ENCODE data around the gene PI4KB. TPM values are rescaled to one million over a fixed set of nuclear protein-coding genes. Genes with fewer than 3 reads are reported as not detected.
A peak's percentile ranks its signal among the peaks of the same experiment; 100 is the strongest.

PI4KB gene
- total and polyA plus RNA-seq, 9 of the 15 experiments (the other 6 are each of a cell fraction or from before 2014, with no cell fraction given), result 3.1 to 65.4 (median 45.1) TPM

DNA sequence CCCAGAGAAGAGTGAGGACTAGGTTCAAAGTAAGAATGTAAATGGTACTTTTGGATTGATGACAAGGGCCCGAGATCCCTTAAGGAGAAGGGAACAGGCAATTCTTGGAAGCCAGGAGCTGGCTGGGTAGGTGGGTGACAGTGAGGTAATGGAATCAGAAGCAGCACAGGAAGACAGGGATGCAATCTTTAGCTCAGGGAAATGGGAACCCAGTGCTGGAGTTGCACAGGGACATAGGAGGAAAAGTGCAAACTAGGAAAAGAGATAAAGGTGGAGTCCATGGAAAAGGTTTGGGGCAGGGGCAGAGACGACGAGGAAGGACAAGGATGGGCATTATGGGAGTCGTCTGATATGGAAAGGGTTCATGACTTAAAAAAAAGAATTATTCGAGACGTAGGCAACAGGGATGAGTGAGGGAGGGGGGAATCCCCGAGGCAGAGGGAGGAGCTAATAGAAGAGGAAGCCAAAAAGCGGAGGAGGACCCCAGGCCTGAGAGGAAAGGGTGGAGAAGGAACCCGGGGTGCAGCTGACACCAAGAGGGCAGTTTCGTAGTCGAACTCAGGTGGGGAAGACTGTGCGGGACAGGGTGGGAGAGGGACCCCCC, 495 bp downstream of the PI4KB start (continued):
- TF ChIP-seq, protein P1, sequence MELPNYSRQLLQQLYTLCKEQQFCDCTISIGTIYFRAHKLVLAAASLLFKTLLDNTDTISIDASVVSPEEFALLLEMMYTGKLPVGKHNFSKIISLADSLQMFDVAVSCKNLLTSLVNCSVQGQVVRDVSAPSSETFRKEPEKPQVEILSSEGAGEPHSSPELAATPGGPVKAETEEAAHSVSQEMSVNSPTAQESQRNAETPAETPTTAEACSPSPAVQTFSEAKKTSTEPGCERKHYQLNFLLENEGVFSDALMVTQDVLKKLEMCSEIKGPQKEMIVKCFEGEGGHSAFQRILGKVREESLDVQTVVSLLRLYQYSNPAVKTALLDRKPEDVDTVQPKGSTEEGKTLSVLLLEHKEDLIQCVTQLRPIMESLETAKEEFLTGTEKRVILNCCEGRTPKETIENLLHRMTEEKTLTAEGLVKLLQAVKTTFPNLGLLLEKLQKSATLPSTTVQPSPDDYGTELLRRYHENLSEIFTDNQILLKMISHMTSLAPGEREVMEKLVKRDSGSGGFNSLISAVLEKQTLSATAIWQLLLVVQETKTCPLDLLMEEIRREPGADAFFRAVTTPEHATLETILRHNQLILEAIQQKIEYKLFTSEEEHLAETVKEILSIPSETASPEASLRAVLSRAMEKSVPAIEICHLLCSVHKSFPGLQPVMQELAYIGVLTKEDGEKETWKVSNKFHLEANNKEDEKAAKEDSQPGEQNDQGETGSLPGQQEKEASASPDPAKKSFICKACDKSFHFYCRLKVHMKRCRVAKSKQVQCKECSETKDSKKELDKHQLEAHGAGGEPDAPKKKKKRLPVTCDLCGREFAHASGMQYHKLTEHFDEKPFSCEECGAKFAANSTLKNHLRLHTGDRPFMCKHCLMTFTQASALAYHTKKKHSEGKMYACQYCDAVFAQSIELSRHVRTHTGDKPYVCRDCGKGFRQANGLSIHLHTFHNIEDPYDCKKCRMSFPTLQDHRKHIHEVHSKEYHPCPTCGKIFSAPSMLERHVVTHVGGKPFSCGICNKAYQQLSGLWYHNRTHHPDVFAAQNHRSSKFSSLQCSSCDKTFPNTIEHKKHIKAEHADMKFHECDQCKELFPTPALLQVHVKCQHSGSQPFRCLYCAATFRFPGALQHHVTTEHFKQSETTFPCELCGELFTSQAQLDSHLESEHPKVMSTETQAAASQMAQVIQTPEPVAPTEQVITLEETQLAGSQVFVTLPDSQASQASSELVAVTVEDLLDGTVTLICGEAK (IDR thresholded peaks at IDR 0.05), result 0 out of 2 replicates have a peak, but pooled peaks have one; percentile 35
- TF ChIP-seq, protein P1 (CRISPR knock-in tag; IDR thresholded peaks at IDR 0.05), result no peak
- TF ChIP-seq, protein P2, sequence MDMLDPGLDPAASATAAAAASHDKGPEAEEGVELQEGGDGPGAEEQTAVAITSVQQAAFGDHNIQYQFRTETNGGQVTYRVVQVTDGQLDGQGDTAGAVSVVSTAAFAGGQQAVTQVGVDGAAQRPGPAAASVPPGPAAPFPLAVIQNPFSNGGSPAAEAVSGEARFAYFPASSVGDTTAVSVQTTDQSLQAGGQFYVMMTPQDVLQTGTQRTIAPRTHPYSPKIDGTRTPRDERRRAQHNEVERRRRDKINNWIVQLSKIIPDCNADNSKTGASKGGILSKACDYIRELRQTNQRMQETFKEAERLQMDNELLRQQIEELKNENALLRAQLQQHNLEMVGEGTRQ (CRISPR knock-in tag; IDR thresholded peaks at IDR 0.05), result no peak
- TF ChIP-seq ZNF140 (CRISPR knock-in tag; IDR thresholded peaks at IDR 0.05) (no peak), ZKSCAN3 (CRISPR knock-in tag; IDR thresholded peaks at IDR 0.05) (no peak), KDM1A (IDR thresholded peaks at IDR 0.05) (no peak), CC2D1A (IDR thresholded peaks at IDR 0.05) (no peak), BMI1 (IDR thresholded peaks at IDR 0.05; ENCODE audit: low read length) (no peak)
- TF ChIP-seq, protein P3, sequence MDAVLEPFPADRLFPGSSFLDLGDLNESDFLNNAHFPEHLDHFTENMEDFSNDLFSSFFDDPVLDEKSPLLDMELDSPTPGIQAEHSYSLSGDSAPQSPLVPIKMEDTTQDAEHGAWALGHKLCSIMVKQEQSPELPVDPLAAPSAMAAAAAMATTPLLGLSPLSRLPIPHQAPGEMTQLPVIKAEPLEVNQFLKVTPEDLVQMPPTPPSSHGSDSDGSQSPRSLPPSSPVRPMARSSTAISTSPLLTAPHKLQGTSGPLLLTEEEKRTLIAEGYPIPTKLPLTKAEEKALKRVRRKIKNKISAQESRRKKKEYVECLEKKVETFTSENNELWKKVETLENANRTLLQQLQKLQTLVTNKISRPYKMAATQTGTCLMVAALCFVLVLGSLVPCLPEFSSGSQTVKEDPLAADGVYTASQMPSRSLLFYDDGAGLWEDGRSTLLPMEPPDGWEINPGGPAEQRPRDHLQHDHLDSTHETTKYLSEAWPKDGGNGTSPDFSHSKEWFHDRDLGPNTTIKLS (IDR thresholded peaks at IDR 0.05; ENCODE audit: borderline replicate concordance, low read depth), result no peak
- TF ChIP-seq, protein P4, sequence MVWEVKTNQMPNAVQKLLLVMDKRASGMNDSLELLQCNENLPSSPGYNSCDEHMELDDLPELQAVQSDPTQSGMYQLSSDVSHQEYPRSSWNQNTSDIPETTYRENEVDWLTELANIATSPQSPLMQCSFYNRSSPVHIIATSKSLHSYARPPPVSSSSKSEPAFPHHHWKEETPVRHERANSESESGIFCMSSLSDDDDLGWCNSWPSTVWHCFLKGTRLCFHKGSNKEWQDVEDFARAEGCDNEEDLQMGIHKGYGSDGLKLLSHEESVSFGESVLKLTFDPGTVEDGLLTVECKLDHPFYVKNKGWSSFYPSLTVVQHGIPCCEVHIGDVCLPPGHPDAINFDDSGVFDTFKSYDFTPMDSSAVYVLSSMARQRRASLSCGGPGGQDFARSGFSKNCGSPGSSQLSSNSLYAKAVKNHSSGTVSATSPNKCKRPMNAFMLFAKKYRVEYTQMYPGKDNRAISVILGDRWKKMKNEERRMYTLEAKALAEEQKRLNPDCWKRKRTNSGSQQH (CRISPR knock-in tag; IDR thresholded peaks at IDR 0.05), result no peak
